GM13977 (cell line): ENCODE data around the gene FOXN3.

Experiments
- DNase-seq: peaks from one replicate; pipeline ENCODE4 v3.0.0; 2012; ENCODE audit warnings: low spot score
- CTCF ChIP-seq: IDR thresholded peaks from 2 replicates; pipeline ENCODE4 v1.5.1; 2012; ENCODE audit warnings: mild to moderate bottlenecking, control low read depth; ENCODE audit not compliant: insufficient read depth; ENCODE audit errors: extremely low read depth, missing control alignments
- in situ Hi-C: fragments of 300-500 bp; cut with MboI; formaldehyde crosslinking; loops from one replicate; pipeline ENCODE4 v1.12.0; 2022; ENCODE audit warnings: low sequenced_read_pairs, low pct_unique_long_range_greater_than_20kb, mixed read lengths, inconsistent platforms; ENCODE audit not compliant: unreplicated experiment

The FOXN3 gene

GRCh38 chr14:89140326-89140725, 276.7 kb downstream of the FOXN3 start:
- DNase-seq = no peak
- TF ChIP-seq CTCF = no peak
- in situ Hi-C loops = no loop called here

GRCh38 chr14:89139404-89140247, 277.4 kb downstream of the FOXN3 start:
- no peak for DNase-seq
- TF ChIP-seq CTCF = no peak
- in situ Hi-C loops = no loop called here

- in situ Hi-C loops = no loop called here
- no peak for TF ChIP-seq CTCF
- no peak for DNase-seq
These were observed 278.2 kb downstream of the FOXN3 start for GRCh38 chr14:89138846-89139245.

GRCh38 chr14:89137526-89138163, 279.4 kb downstream of the FOXN3 start:
- in situ Hi-C loops = no loop called here

GRCh38 chr14:89136587-89136986, 280.4 kb downstream of the FOXN3 start:
- no peak for DNase-seq
- no peak for TF ChIP-seq CTCF
- in situ Hi-C loops = no loop called here

More at GRCh38 chr14:89137526-89138163, 279.4 kb downstream of the FOXN3 start:
- no peak for TF ChIP-seq CTCF
- DNase-seq = no peak

GRCh38 chr14:89134640-89135039, 282.4 kb downstream of the FOXN3 start:
- DNase-seq = no peak
- in situ Hi-C loops = no loop called here
- no peak for TF ChIP-seq CTCF
